Measurements from ENCODE around the gene JAKMIP2.
"Not testable (repeated sequence)": the region's sequence is repeated elsewhere in the genome, so short reads cannot be mapped to it uniquely, and the experiment has no call there.

JAKMIP2 gene

DNA sequence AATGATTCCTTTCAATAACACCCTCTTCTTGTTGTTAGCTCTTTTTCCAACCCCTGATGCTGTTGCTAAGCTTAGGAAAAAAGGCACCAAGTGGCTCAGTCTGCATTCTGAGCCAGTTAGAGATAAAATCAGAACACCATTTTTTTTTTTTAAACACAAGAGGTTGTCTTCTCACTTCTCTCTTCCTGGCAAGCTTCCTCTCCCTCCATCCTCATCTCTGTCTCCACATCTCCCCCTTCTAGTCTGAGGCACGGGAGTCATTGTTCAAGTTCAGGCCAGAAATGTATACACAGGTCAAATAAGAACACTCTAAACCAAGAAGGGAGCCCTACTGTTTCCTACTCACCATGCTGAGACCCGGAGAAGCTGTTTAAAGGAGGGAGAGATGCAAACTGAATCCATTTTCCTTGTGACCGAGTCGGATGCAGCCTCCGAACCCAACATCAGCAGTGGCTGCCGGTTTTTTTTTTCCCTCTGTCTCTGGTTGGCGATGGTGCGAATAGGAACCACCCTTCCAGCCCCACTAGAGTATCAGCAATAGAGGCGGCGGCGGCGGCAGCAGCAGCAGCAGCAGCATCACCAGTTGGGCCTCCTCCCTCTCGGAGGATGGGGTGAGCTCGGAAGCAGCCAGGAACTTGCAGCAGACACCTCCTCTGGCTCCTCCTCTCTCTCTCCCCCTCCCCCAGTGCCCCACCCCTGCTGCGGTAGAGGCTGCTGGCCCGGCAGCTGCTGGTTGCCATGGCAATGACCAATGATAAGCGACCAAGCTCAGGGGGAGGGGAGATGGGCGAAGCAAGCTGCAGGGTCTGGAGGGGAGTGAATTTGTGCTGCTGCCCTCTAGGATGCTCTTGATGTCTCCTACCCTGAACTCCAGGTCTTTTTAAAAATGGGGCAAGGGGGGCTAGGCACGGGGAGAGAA is at the start of gene JAKMIP2:
Gene JAKMIP2, minus strand, starts transcription at position 619 of the 919 bp plus-strand sequence. CDS start 110,922 bp downstream, outside the sequence.
- peak; percentile 78 to 85 for DNase-seq

DNA sequence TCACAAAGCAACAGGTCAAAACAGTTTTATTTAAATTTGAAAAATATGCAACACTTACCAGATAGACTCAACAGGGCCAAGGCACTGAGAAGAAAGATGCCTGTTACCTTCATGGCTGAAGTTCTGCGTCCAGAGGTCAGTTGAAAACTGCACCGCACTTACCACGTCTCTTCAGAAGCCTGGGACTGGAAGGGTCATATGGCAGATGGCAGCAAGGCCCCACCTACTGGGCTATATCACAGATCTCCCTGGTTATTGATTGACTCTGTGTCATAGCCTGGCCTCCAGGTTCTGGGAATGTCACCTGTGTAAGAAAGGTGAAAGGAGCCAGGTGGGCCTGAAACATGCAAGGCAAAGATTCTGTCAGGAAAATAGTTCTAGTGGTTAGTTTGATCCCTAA is 48.9 kb upstream of the JAKMIP2 start, which contains the start of gene SPINK1:
Gene SPINK1, minus strand, starts transcription at position 207 of the 400 bp plus-strand sequence. Its CDS starts 94 bp downstream, at position 113.
- DNase-seq, result no peak

- DNase-seq, result no peak
These were observed 47.5 kb upstream of the JAKMIP2 start for GRCh38 chr5:147830035-147830434.

DNA sequence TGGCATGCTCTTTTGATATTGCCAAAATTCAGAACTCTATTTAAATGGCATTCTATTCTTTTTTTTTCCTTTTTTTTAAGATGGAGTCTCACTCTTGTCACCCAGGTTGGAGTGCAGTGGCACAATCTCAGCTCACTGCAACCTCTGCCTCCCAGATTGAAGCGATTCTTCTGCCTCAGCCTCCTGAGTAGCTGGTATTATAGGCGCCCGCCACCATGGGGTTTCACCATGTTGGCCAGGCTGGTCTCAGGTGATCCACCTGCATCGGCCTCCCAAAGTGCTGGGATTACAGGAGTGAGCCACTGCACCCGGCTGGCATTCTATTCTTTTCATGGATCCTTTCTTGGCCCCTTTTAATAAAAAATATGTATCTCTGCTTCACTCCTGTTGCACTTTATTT is 44.5 kb upstream of the JAKMIP2 start:
- DNase-seq, result not testable (repeated sequence)

DNA sequence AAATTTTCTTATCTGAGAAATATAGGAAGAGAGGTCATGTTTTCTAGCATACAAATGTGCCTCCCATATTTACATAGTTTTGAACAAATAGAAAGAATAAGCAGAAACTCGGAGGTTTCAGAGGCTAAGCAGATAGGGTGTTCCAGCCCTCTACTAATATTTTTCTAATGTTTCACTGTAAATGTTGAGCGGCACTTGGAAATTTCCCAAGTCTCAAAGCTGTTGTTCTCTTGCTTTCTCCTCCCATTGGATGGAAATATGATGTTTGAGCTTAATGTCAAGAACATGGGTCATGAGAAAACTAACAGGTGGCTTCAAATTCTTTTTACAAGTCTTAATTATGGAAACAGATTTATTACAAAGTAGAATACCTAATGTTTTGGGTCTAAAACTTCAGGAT is 43.8 kb upstream of the JAKMIP2 start:
- no peak for DNase-seq

GRCh38 chr5:147822686-147823491 is 40.4 kb upstream of the JAKMIP2 start:
- DNase-seq, result peak; percentile 9 to 43

- DNase-seq, result not testable (repeated sequence)
These were observed 39.7 kb upstream of the JAKMIP2 start for GRCh38 chr5:147822222-147822621.

GRCh38 chr5:147821766-147822165 is 39.2 kb upstream of the JAKMIP2 start:
- no peak for DNase-seq

DNA sequence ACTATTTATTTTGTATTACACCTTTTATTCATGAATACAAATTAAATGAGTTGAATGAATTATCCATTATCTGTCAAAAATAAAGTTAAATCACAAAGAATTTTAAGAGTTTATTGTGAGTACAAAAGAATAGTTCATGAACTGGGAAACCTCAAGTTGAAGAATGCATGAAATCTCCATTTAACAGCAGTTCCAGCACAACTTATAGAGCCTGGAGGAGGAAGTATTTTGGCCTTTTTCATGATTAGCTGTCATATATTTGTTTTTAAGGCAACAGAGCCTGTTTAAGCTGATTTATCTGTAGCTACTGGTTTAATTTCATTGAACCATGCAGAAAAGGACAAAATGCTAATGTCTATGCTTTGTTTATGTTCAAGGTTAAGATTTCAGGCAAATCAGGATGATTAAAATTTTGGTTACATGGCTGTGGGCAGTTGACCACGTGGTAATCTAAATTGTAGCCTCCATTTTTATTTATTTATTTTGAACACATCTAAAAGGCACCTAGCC is 36.8 kb upstream of the JAKMIP2 start:
- DNase-seq, result no peak

DNA sequence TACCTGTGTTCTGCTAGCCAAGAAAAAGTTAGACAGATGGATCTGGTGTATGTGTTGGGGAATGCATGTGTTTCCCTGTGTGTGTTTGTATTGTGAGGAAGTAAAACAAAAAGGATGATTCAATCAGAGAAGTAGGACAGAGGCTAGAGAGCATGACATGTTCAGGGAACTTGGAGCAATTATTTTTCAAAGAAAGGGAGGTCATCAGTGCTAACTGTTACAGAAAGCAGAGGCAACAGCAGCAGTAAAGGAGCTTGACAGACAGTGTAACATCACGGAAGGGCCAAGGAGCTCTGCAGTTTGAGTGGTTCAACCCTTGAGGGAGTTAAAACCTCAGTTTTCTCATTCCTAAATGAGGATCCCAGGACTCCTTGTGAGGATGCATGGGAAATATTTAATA is 35.8 kb upstream of the JAKMIP2 start:
- no peak for DNase-seq

GRCh38 chr5:147813696-147814095 is 31.2 kb upstream of the JAKMIP2 start:
- DNase-seq, result no peak

DNA sequence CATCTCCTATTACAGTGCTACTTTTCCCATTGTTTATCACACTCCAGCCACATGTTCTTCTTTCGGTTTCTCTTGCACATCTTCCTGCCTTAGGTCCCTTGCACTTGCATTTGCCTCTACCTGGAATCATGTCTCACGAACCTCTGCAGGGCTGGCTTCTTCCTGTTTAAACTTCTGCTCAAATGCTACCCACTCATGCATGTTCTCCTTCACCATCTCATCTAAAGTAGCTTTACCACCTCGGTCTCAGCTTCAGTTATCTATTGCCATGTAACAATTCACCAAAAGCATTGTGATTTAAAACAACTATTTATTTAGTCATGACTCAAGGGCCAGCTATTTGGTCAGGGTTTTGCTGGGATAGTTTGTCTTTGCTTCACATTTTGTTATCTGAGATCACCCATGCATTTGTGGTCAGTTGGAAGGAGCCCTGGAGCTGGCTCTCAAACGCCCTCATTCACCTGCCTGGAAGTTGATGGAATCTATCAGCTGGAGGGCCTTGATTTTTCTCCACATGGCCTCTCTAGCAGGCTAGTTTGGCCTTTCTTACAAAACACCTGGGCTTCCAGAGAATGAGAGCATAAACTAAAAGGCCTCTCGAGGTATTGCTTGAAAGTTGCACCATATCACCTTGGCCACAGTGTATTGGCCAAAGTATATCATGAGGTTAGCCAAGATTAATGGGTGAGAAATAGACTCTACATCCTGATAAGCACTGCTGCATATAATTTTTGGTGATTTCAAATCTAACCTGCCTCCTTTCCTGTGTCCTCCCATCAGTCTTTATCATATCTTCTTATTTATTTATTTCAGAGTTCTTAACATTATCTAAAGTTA is 27.5 kb upstream of the JAKMIP2 start:
- no peak for DNase-seq

GRCh38 chr5:147805030-147805454 is 22.5 kb upstream of the JAKMIP2 start:
- peak in 1 of 2 donors; percentile 31 for DNase-seq

- no peak for DNase-seq
These were observed 21.8 kb upstream of the JAKMIP2 start for GRCh38 chr5:147804334-147804733.

GRCh38 chr5:147803926-147804325 is 21.4 kb upstream of the JAKMIP2 start:
- no peak for DNase-seq

DNA sequence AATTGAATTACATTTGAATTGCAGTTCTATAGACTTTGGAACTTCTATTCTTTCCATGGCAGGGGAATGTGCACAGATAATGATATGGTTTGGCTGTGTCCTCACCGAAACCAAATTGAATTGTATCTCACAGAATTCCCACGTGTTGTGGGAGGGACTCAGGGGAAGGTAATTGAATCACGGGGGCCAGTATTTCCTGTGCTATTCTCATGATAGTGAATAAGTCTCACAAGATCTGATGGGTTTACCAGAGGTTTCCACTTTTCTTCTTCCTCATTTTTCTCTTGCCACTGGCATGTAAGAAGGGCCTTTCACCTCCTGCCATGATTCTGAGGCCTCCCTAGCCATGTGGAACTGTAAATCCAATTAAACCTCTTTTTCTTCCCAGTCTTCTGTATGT is 20.6 kb upstream of the JAKMIP2 start:
- not testable (repeated sequence) for DNase-seq

GRCh38 chr5:147801461-147801860 is 18.9 kb upstream of the JAKMIP2 start:
- no peak for DNase-seq

DNA sequence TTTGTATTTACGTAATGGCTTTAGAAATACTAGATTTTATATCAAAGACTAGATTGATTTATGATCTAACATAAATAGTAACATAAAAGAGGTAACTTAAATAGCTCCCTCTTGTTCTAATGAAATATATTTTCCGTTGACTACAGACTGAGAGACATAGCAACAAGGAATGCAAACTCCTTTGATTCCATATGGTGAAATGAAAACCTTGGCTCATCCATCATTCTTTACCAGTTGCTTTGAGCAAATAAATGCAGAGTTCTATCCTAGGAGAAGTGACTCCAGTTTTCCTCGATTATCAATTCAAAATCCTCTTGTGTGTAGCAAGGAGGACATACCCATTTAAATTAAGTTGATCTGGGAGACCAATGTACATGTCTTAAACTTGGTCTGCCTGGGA is 18.0 kb upstream of the JAKMIP2 start:
- DNase-seq, result no peak

DNA sequence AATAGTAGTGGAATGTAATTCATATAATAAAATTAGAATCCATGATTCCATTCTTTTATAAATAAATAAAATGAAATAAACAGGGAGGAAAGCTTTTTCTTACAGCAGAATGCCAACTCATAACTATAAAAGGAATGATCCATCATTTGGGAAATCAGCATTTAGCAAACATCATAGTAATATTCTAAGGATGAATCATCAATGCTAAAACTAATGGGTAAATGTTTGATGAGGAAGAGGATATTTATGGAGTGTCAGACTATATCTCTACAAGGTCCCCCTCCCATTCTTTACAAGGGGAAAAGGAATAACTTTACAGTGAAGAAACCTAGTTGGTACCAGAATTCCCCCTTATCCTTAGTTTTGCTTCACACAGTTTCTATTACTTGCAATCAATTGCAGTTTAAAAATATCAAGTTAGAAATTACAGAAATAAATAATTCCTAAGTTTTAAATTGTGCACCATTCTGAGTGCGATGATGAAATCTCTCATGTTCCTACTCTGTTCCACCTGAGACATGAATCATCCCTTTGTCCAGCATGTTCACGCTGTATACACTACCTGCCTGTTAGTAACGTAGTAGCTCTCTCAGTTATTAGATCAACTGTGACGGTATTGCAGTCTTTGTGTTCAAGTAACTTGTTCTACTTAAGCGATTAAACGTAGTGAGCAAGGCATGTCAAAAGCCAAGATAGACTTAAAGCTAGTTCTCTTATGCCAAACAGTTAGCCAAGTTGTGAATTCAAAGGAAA is 14.2 kb upstream of the JAKMIP2 start:
- DNase-seq, result no peak

DNA sequence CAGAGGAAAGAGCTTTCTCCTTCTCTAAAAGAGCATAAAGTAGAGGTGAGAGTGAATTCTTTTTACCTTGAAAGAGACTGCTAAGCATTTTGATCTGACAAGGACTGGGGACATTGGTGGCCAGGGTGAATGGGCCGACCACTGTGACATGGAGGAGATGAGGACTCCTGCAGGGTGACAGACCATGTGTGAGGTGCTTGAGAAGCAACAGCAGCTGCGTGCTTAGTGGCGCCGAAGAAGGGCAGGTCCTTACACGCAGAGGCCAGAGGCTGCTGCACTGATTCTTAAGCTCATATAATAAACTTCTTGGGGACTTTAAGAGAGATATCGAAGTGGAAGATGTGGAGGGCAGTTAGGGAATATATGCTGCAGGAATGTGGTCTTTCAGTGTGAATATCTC is 8.7 kb upstream of the JAKMIP2 start:
- no peak for DNase-seq

GRCh38 chr5:147789820-147790219 is 7.3 kb upstream of the JAKMIP2 start:
- no peak for DNase-seq

GRCh38 chr5:147788023-147788422 is 5.5 kb upstream of the JAKMIP2 start:
- DNase-seq, result no peak

All from stimulated activated CD4-positive, alpha-beta T cell treated with anti-CD3 and anti-CD28 coated beads, Interleukin-2, amount 100 ng/mL, for 24 hours (primary cell).